Vagina (tissue), 2 donors: ENCODE measurements around the gene RPL27A.

Source experiments
- POLR2A ChIP-seq, 2 donors: fragments of 450-650 bp; IDR thresholded peaks; one replicate each; pipeline ENCODE4 v1.6.1; 2017; ENCODE audit warnings: antibody characterized with exemption in 2 of 2, mild to moderate bottlenecking in 2 of 2, moderate library complexity in 2 of 2
- TF ChIP-seq, protein P1 (sequence below), 3 experiments: fragments of 450-650 bp in 2 of 3; fragments of 200-600 bp in 1 of 3; sonication (generic) in 1 of 3; IDR thresholded peaks; one replicate each; pipeline ENCODE4 v1.5.1; 2017 to 2019; ENCODE audit warnings: antibody characterized with exemption in 3 of 3, mild to moderate bottlenecking in 2 of 3, moderate library complexity in 2 of 3

GRCh38 chr11:8728563-8728962 is 46.0 kb downstream of the RPL27A start:
- TF ChIP-seq POLR2A (IDR thresholded peaks at IDR 0.05), result no peak
- TF ChIP-seq, protein P1, sequence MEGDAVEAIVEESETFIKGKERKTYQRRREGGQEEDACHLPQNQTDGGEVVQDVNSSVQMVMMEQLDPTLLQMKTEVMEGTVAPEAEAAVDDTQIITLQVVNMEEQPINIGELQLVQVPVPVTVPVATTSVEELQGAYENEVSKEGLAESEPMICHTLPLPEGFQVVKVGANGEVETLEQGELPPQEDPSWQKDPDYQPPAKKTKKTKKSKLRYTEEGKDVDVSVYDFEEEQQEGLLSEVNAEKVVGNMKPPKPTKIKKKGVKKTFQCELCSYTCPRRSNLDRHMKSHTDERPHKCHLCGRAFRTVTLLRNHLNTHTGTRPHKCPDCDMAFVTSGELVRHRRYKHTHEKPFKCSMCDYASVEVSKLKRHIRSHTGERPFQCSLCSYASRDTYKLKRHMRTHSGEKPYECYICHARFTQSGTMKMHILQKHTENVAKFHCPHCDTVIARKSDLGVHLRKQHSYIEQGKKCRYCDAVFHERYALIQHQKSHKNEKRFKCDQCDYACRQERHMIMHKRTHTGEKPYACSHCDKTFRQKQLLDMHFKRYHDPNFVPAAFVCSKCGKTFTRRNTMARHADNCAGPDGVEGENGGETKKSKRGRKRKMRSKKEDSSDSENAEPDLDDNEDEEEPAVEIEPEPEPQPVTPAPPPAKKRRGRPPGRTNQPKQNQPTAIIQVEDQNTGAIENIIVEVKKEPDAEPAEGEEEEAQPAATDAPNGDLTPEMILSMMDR (IDR thresholded peaks at IDR 0.05), result no peak
